Neural cell (in vitro differentiated cells): ENCODE results near the gene ADAT3. TPM values are rescaled to one million over a fixed set of nuclear protein-coding genes. Genes with fewer than 3 reads are reported as not detected.

Experiments
- H2AFZ ChIP-seq: fragments of 200-600, 300-800 bp; sonication (generic), shearing (Covaris generic); 2 replicates; pipeline ENCODE4 v1.6.0; 2014; ENCODE audit warnings: low read depth, mild to moderate bottlenecking, antibody characterized with exemption, low read length, moderate library complexity
- H3F3A ChIP-seq: fragments of 200-600 bp; shearing (Covaris generic); 2 replicates; pipeline ENCODE4 v1.6.1; 2016; ENCODE audit warnings: mild to moderate bottlenecking, moderate library complexity, mixed read lengths, antibody characterized with exemption, low read length; ENCODE audit not compliant: insufficient read depth, poor library complexity, severe bottlenecking
- H3K27ac ChIP-seq: fragments of 200-600, 300-800 bp; sonication (generic), shearing (Covaris generic); 2 replicates; pipeline ENCODE4 v1.5.1; 2014; ENCODE audit warnings: mild to moderate bottlenecking, low read length, moderate library complexity
- H3K27me3 ChIP-seq: fragments of 300-800, 200-600 bp; sonication (generic), shearing (Covaris generic); 2 replicates; pipeline ENCODE4 v1.6.0; 2014; ENCODE audit warnings: mild to moderate bottlenecking, low read depth, low read length, moderate library complexity; ENCODE audit not compliant: insufficient read depth
- H3K36me3 ChIP-seq: fragments of 300-800, 200-600 bp; sonication (generic), shearing (Covaris generic); 2 replicates; pipeline ENCODE4 v1.5.1; 2014; ENCODE audit warnings: mild to moderate bottlenecking, antibody characterized with exemption, low read length, moderate library complexity; ENCODE audit not compliant: insufficient read depth
- H3K4me2 ChIP-seq: fragments of 300-800, 200-600 bp; sonication (generic), shearing (Covaris generic); 2 replicates; pipeline ENCODE4 v1.6.0; 2014; ENCODE audit warnings: mild to moderate bottlenecking, low read length
- H3K4me3 ChIP-seq: fragments of 300-800, 200-600 bp; sonication (generic), shearing (Covaris generic); 2 replicates; pipeline ENCODE4 v1.5.1; 2014; ENCODE audit warnings: mild to moderate bottlenecking, low read length, moderate library complexity
- H3K79me2 ChIP-seq: fragments of 200-600 bp; shearing (Covaris generic); replicated peaks from 2 replicates; pipeline ENCODE4 v1.6.0; 2014; ENCODE audit warnings: mild to moderate bottlenecking, low read length, moderate library complexity; ENCODE audit not compliant: insufficient read depth
- H3K9ac ChIP-seq: fragments of 300-800, 200-600 bp; sonication (generic), shearing (Covaris generic); 2 replicates; pipeline ENCODE4 v1.6.1; 2016; ENCODE audit warnings: mild to moderate bottlenecking, low read length, mixed read lengths
- H3K9me2 ChIP-seq: fragments of 200-600 bp; shearing (Covaris generic); 2 replicates; pipeline ENCODE4 v1.6.1; 2016; ENCODE audit warnings: mild to moderate bottlenecking, low read length, mixed read lengths; ENCODE audit not compliant: insufficient read depth
- H3K9me3 ChIP-seq: fragments of 200-600, 300-800 bp; sonication (generic), shearing (Covaris generic); 2 replicates; pipeline ENCODE4 v1.6.1; 2016; ENCODE audit warnings: mild to moderate bottlenecking, mixed run types, low read length, moderate library complexity, mixed read lengths
- H4K20me1 ChIP-seq: fragments of 200-600 bp; shearing (Covaris generic); 2 replicates; pipeline ENCODE4 v1.6.1; 2016; ENCODE audit warnings: mild to moderate bottlenecking, mixed run types; ENCODE audit not compliant: insufficient read depth
- EP300 ChIP-seq: fragments of 450-650 bp; conservative IDR thresholded peaks from 2 replicates; pipeline ENCODE4 v1.6.1; 2014; ENCODE audit warnings: antibody characterized with exemption, mild to moderate bottlenecking, moderate library complexity; ENCODE audit not compliant: poor library complexity, severe bottlenecking
- EZH2 ChIP-seq: fragments of 200-600, 300-800 bp; shearing (Covaris generic), sonication (generic); IDR thresholded peaks from 2 replicates; pipeline ENCODE4 v1.6.1; 2014; ENCODE audit warnings: antibody characterized with exemption, low read length, borderline replicate concordance, mild to moderate bottlenecking; ENCODE audit not compliant: insufficient read depth, poor library complexity, severe bottlenecking
- MXI1 ChIP-seq: fragments of 450-650 bp; conservative IDR thresholded peaks from 2 replicates; pipeline ENCODE4 v1.6.1; 2014; ENCODE audit warnings: antibody characterized with exemption, mild to moderate bottlenecking; ENCODE audit not compliant: poor library complexity, severe bottlenecking
- POLR2AphosphoS5 ChIP-seq: IDR thresholded peaks from 2 replicates; pipeline ENCODE4 v1.6.1; 2012
- RAD21 ChIP-seq: fragments of 450-650 bp; conservative IDR thresholded peaks from 2 replicates; pipeline ENCODE4 v1.6.1; 2014; ENCODE audit warnings: antibody characterized with exemption, mild to moderate bottlenecking, moderate library complexity
- SMC3 ChIP-seq: fragments of 450-650 bp; conservative IDR thresholded peaks from 2 replicates; pipeline ENCODE4 v1.6.1; 2014; ENCODE audit warnings: antibody characterized with exemption, mild to moderate bottlenecking, moderate library complexity; ENCODE audit not compliant: poor library complexity
- TAF1 ChIP-seq: IDR thresholded peaks from 2 replicates; pipeline ENCODE4 v1.6.1; 2012; ENCODE audit warnings: low read depth
- polyA plus RNA-seq: library from polyadenylated mRNA; depleted of rRNA; stranded (reverse); fragments of >200 nt; gene quantifications from 2 replicates; pipeline ENCODE4 v1.2.3, GENCODE V29; 2014
- TF ChIP-seq, protein P1 (sequence below): IDR thresholded peaks from 2 replicates; pipeline ENCODE4 v1.6.1; 2012; ENCODE audit warnings: borderline replicate concordance
- TF ChIP-seq, protein P2 (sequence below): fragments of 450-650 bp; IDR thresholded peaks from 2 replicates; pipeline ENCODE4 v1.5.1; 2014; ENCODE audit warnings: antibody characterized with exemption, mild to moderate bottlenecking, moderate library complexity; ENCODE audit not compliant: poor library complexity, severe bottlenecking

The ADAT3 gene
- polyA plus RNA-seq, 1 donor from 2014 or later: 1.6 TPM

DNA sequence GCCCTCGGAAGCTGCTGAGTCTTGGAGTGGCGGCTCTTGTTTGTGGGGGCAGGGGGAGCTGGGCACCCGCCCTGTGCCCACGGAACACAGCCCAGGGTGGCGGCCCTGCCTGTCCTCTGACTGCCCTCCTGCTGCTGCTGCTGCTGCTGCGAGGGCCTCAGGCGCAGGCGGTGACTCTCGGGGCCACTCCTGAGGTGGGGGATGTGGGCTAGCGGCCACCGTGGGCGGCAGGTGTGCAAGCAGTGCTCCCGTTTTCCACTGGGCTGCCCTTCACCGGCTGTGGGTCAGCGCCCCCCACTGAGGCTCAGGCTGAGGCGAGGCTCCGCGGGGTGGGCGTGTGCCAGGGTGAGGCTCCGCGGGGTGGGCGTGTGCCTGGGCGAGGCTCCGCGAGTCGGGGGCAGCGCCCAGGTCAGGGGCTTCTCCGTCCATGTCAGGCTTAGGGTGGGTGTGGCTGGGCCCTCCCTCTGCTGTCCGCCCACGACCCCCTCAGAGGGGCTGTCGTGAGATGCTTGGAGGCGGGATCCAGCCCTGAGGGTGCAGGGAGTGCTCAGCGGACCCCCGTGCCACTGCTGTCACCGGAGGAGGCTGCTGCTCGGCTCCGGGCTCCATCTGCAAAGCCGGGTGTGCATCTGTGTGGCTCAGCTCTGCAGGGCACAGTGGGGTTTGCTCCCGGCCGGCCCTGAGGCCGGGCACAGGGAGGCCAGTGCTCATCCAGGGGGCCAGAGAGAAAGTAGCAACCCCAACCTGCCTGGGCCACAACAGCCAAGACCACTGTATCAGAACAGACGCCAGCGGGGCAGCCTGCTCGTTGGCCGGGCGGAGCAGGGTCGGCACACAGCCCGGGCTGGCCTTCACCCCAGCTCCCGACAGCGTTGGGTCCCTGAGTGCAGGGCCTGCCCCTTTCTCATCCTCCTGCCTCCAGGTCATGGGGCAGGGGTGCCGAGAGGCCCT lies 50.2 kb downstream of the ADAT3 start:
- no peaks in the 10 kb centered on the region for H3K27me3 ChIP-seq
- no peaks in the 10 kb centered on the region for H3K9me2 ChIP-seq
- H3K79me2 ChIP-seq: peaks cover 26% of the 10 kb centered on the region
- no peak overlapping the region for H3K9ac ChIP-seq
- no peak overlapping the region for H3K4me3 ChIP-seq
- H4K20me1 ChIP-seq: no peaks in the 10 kb centered on the region
- H3K36me3 ChIP-seq: no peaks in the 10 kb centered on the region
- H3K27ac ChIP-seq: no peak overlapping the region
- TF ChIP-seq EZH2 (no peak), TAF1 (no peak), SMC3 (no peak), MXI1 (no peak), EP300 (no peak), RAD21 (no peak), POLR2AphosphoS5 (no peak)
- TF ChIP-seq, protein P1, sequence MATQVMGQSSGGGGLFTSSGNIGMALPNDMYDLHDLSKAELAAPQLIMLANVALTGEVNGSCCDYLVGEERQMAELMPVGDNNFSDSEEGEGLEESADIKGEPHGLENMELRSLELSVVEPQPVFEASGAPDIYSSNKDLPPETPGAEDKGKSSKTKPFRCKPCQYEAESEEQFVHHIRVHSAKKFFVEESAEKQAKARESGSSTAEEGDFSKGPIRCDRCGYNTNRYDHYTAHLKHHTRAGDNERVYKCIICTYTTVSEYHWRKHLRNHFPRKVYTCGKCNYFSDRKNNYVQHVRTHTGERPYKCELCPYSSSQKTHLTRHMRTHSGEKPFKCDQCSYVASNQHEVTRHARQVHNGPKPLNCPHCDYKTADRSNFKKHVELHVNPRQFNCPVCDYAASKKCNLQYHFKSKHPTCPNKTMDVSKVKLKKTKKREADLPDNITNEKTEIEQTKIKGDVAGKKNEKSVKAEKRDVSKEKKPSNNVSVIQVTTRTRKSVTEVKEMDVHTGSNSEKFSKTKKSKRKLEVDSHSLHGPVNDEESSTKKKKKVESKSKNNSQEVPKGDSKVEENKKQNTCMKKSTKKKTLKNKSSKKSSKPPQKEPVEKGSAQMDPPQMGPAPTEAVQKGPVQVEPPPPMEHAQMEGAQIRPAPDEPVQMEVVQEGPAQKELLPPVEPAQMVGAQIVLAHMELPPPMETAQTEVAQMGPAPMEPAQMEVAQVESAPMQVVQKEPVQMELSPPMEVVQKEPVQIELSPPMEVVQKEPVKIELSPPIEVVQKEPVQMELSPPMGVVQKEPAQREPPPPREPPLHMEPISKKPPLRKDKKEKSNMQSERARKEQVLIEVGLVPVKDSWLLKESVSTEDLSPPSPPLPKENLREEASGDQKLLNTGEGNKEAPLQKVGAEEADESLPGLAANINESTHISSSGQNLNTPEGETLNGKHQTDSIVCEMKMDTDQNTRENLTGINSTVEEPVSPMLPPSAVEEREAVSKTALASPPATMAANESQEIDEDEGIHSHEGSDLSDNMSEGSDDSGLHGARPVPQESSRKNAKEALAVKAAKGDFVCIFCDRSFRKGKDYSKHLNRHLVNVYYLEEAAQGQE: no peak
- TF ChIP-seq, protein P2, sequence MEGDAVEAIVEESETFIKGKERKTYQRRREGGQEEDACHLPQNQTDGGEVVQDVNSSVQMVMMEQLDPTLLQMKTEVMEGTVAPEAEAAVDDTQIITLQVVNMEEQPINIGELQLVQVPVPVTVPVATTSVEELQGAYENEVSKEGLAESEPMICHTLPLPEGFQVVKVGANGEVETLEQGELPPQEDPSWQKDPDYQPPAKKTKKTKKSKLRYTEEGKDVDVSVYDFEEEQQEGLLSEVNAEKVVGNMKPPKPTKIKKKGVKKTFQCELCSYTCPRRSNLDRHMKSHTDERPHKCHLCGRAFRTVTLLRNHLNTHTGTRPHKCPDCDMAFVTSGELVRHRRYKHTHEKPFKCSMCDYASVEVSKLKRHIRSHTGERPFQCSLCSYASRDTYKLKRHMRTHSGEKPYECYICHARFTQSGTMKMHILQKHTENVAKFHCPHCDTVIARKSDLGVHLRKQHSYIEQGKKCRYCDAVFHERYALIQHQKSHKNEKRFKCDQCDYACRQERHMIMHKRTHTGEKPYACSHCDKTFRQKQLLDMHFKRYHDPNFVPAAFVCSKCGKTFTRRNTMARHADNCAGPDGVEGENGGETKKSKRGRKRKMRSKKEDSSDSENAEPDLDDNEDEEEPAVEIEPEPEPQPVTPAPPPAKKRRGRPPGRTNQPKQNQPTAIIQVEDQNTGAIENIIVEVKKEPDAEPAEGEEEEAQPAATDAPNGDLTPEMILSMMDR: no peak
- no peak overlapping the region for H2AFZ ChIP-seq
- no peaks in the 10 kb centered on the region for H3K9me3 ChIP-seq
- no peaks in the 10 kb centered on the region for H3F3A ChIP-seq
- H3K4me2 ChIP-seq: no peak overlapping the region

DNA sequence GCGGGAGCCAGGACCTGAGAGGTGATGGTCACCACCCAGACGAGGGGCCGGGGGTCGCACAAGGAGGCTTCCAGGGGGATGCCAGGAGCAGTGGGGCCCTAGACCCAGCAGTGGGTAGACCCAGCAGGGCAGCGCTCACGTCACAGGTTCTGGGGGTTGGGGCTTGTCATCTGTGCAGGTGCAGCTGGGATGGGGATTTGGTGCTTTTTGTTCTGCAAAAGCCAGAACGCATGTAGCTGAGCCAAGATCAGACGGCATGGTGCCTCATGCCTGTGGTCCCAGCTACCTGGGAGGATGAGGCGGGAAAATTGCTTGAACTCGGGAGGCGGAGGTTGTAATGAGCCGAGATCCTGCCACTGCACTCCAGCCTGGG lies 50.9 kb downstream of the ADAT3 start:
- no peaks in the 10 kb centered on the region for H3K9me3 ChIP-seq
- no peaks in the 10 kb centered on the region for H4K20me1 ChIP-seq
- no peak overlapping the region for H3K27ac ChIP-seq
- H3K9me2 ChIP-seq: no peaks in the 10 kb centered on the region
- peaks cover 23% of the 10 kb centered on the region for H3K79me2 ChIP-seq
- no peak overlapping the region for H2AFZ ChIP-seq
- TF ChIP-seq EZH2 (no peak), RAD21 (no peak), MXI1 (no peak), TAF1 (no peak), EP300 (no peak), POLR2AphosphoS5 (no peak), SMC3 (no peak)
- TF ChIP-seq, protein P2: no peak
- TF ChIP-seq, protein P1: no peak
- H3K4me3 ChIP-seq: no peak overlapping the region
- no peaks in the 10 kb centered on the region for H3K27me3 ChIP-seq
- H3K4me2 ChIP-seq: no peak overlapping the region
- no peak overlapping the region for H3K9ac ChIP-seq
- no peaks in the 10 kb centered on the region for H3K36me3 ChIP-seq
- no peaks in the 10 kb centered on the region for H3F3A ChIP-seq
